Activated T-cell treated with anti-CD3 and anti-CD28 coated beads for 4 hours (primary cell): ENCODE results near the gene ST3GAL3.

Source experiments
- DNase-seq: peaks from one replicate; pipeline ENCODE4 v3.0.0-alpha.2; 2020

Gene ST3GAL3

DNA sequence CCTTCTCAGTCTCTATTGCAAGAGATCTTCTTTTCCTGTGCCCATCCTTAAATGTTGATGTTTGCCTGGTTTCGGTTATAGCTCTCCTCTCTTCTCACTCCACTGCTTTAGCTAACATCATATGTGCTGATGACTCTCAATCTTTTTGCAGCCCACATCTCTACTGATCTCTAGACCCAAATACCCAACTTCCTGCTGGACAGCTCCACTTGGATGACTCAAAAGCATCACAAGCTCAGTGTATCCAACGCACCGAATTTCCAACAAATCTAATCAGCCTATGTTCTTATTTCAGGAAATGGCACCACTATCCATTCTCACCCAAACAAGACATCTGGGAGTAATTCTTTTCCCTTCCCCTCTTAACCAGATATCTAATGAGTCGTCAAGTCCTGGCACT, 147.1 kb downstream of the ST3GAL3 start:
- DNase-seq, result no peak

- no peak for DNase-seq
Measured at GRCh38 chr1:43856188-43856587, 148.9 kb downstream of the ST3GAL3 start.

DNA sequence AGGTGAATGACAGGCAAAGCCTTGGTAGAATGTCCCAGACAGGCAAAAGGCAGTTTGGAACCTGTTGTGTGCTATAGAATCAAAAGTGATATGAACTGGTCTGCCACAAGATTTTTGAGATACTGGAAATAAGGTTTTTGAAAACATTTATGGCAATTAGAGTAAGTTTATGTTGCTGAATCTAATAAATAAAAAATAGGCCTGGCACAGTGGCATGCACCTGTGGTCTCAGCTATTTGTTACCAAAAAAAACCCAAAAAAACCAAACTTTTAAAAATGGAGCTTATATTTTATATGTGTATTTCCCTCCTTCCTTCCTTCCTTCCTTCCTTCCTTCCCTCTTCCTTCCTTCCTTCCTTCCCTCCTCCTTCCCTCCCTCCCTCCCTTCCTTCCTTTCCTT, 149.8 kb downstream of the ST3GAL3 start:
- no peak for DNase-seq

DNA sequence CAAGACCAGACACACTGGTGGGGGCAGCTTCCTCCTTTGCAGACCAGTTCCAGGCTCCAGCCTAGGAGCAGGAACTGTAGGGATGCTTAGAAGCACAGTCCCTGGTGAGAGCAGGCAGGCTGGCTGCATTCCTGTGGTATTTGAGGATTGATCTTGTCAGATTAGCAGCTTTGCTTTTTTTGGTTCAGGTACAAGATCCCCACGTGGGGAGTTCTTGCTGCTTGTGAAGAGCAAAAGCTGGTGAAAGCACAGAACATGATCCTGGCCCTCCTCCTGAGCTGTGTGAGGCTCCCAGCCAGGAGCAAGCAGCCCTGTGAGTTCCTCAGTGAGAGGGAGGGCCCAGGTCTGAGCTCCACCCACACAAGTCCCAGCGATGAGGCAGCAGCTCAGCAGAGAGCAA, 151.0 kb downstream of the ST3GAL3 start:
- DNase-seq, result no peak

DNA sequence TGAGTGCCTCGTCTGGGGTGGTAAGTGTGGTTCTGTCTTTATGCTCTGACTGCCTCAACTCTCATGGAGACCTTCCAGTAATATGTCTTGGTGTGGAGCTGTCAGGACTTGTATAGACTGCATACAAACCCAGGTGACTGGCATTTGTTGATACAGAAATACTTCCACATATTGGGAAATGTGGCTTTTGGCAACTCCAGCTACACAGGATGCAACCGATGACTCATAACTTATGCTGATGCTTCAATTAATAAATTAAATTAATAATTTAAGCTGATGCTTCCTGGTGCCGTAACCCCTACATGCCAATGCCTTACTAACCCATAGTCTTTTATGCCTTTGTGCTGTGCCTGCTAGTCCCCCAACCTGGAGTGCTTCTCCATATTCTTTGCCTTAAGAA, 154.0 kb downstream of the ST3GAL3 start:
- DNase-seq, result no peak

DNA sequence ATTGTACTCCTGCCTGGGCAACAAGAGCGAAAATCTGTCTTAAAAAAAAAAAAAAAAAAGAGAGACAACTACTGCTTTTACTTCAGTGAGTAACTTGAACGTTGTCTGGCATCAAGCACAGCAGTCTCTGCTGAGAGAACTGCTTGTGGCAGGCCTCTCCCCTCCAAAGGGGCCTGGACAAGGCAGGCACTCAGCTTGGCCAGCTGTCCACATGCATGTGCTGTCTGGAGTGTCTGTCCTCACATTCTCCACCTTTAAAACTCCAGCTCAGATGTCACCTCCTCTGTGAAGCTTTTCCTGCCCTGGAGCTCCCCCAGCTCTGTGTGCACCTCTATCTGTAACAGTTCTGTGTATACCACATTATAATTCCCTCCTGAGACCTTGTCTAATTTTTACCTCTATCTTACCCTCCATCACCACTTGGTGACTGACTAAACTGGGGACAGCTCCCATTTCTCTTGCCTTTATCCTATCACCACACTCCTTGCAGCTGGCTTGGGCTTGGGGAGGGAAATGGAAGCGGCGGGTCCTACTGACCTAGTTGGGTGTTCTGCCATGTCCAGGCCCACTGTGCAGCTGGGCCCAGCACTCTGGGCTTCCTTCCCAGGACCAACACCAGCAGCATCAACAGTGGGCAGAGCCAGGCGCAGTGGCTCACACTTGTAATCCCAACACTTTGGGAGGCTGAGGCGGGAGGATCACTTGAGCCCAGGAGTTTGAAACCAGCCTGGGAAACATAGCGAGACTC, 154.8 kb downstream of the ST3GAL3 start:
- DNase-seq, result no peak

DNA sequence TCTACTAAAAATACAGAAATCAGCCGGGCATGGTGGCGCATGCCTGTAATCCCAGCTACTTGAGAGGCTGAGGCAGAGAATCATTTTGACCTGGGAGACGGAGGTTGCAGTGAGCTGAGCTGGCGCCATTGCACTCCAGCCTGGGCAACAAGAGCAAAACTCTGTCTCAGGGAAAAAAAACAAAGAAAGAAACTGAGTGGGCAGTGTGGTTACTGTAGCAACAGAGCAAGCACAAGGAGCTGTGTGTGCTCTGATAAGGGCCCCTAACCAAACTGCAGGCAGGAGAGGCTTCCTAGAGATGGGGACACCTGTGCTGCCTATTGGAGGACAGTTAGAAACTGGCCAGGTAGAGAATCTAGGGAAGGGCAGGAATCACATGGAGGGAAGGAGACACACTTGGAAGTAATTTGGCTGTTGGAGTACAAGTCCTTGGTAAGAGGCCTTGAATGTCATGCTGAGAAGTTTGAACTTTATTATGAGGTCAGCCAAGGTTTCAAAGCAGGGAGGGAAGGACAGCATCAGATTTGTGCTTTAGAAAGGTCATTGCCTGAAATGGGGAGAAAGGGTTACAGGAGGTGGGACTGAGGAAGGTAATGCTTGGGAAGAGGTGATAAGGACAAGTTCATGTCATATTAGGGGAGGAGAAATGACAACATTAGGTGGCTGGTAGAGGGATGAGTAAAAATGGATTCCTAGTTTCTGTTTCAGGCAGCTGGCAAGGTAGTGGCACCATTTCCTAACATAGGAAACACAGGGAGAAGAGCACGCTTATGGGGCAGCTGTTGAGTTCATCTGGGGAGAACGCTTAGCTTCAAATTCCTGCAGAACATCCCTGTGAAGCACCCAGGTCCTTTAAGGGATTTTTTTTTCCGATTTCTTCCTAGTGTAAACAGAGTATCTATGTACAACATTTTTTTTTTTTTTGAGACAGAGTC, 157.0 kb downstream of the ST3GAL3 start:
- no peak for DNase-seq

DNA sequence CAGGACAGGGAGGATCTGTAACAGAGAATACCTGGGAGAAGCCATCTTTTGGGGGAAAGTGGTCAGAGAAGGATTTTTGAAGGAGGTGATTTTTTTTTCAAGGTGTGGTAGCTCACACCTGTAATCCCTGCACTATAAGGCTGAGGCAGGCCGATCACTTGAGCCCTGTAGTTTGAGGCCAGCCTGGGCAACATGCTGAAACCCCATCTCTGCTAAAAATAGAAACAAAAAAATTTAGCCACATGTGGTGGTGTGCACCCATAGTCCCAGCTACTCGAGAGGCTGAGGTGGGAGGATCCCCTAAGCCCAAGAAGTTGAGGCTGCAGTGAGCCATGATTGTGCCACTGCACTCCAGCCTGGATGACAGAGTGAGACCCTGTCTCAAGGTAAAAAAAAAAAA, 158.9 kb downstream of the ST3GAL3 start:
- DNase-seq, result no peak

- DNase-seq, result no peak
Measured at GRCh38 chr1:43867976-43868740, 160.8 kb downstream of the ST3GAL3 start.

DNA sequence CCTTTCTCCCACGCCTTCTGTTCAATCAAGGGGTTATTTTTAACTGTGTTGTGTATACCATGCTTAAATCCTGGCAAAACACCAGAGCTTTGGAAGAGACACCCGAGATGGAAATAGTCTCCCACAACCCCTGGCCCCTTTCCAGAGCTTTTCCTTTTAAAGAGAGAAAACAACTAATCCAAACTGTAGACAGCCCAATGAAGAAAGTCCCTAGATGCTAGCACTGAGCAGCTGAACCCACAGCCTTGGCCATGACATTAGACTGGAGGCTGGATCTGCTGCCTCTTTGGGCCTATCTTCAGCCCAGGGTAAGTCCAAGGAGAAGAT, 161.4 kb downstream of the ST3GAL3 start:
- no peak for DNase-seq

- no peak for DNase-seq
Measured at GRCh38 chr1:43870306-43870705, 163.0 kb downstream of the ST3GAL3 start.

DNA sequence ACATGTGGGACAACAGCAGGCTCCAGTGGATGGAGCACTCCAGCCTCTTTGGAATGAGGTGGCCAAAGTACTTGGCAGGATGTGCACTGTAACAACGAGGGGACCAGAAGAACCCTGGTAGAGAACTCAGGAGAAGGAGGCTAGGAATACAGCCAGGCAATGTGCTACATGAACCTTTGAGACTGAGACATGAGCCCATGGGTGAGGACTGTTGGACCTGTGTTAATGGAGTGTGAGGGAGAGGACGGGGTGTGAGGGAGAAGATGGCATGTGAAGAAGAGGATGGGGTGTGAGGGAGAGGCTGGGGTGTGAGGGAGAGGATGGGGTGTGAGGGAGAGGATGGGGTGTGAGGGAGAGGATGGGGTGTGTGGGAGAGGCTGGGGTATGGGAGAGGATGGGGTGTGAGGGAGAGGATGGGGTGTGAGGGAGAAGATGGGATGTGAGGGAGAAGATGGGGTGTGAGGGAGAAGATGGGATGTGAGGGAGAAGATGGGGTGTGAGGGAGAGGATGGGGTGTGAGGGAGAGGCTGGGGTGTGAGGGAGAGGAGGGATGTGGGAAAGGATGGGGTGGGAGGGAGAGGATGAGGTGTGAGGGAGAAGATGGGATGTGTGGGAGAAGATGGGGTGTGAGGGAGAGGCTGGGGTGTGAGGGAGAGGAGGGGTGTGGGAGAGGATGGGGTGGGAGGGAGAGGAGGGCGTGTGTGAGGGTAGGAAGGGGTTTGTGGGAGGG, 164.0 kb downstream of the ST3GAL3 start:
- no peak for DNase-seq

GRCh38 chr1:43872280-43872679, 164.9 kb downstream of the ST3GAL3 start:
- no peak for DNase-seq

GRCh38 chr1:43873851-43874250, 166.5 kb downstream of the ST3GAL3 start:
- no peak for DNase-seq

- no peak for DNase-seq
Measured at GRCh38 chr1:43874716-43875115, 167.4 kb downstream of the ST3GAL3 start.

- DNase-seq, result no peak
Measured at GRCh38 chr1:43875331-43875730, 168.0 kb downstream of the ST3GAL3 start.

GRCh38 chr1:43877101-43877500, 169.8 kb downstream of the ST3GAL3 start:
- no peak for DNase-seq

DNA sequence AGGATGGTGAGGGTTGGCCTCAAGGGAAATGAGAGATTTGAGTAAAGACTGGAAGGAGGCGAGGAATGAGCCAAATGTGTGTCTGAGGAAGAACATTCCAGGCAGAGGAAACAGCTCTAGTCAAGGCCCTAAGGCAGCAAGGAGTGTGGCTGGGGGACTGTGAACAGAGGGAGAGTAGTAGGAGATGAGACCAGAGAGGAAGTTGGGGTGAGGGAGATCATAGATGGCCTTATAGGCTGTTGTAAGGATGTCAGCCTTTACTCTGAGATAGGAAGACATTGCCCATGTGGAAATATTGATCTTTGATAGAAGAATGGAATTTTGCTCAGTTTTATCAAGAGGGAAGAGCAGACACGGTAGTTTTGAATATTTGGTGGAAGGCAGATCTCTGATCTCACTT, 171.1 kb downstream of the ST3GAL3 start:
- no peak for DNase-seq

DNA sequence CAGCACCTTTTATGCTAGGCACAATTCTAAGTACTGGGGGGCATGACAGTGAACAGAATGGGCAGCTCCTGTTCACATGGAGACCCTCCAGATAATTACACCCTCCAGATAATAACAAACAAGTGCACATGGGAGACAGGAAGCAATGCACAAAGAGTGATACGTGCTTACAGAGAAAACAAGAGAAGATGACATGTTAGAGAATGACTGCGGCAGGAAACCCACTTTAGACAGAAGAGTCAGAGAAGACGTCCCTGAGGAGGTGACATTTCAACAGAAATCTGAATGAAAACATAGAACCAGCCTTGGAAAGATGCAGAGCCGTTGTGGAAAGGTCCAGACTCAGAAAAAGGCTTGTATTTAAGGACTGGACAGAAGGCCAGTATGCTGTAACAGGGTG, 171.5 kb downstream of the ST3GAL3 start:
- no peak for DNase-seq

DNA sequence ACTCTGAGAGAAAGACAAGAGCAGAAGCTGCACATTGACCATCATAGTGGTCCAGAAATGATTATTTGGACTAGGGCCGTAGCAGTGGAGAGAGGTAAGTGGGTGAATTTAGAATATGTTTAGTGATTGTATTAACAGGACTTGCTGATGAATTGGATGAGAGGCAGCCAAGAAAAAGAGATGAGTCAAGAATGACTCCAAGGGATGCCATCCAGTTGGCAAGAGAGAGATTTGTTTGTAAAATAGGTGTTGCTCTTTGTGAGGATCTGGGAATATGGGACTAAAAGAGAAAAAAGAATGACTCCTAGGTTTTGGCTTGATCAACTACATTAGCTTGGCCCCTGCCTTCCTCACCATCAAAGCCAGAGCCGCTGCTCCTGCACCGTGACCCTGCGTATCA, 172.1 kb downstream of the ST3GAL3 start:
- no peak for DNase-seq

GRCh38 chr1:43879996-43880395, 172.7 kb downstream of the ST3GAL3 start:
- no peak for DNase-seq

- DNase-seq, result no peak
Measured at GRCh38 chr1:43880604-43881003, 173.3 kb downstream of the ST3GAL3 start.

GRCh38 chr1:43881415-43881814, 174.1 kb downstream of the ST3GAL3 start:
- DNase-seq, result no peak
